PC-3 (cell line): ENCODE results near the gene ROR1.

ENCODE experiments used
- EZH2 ChIP-seq: fragments of 300-600 bp; sonication (generic); IDR thresholded peaks from one replicate; pipeline ENCODE4 v1.6.1; 2017; ENCODE audit warnings: antibody characterized with exemption, mild to moderate bottlenecking, low read length; ENCODE audit not compliant: unreplicated experiment
- TF ChIP-seq, protein P1 (sequence below): fragments of 300-600 bp; sonication (generic); conservative IDR thresholded peaks from 2 replicates; pipeline ENCODE4 v1.5.1; 2017; ENCODE audit warnings: antibody characterized with exemption, low read depth, mild to moderate bottlenecking, low read length

- TF ChIP-seq, protein P1, sequence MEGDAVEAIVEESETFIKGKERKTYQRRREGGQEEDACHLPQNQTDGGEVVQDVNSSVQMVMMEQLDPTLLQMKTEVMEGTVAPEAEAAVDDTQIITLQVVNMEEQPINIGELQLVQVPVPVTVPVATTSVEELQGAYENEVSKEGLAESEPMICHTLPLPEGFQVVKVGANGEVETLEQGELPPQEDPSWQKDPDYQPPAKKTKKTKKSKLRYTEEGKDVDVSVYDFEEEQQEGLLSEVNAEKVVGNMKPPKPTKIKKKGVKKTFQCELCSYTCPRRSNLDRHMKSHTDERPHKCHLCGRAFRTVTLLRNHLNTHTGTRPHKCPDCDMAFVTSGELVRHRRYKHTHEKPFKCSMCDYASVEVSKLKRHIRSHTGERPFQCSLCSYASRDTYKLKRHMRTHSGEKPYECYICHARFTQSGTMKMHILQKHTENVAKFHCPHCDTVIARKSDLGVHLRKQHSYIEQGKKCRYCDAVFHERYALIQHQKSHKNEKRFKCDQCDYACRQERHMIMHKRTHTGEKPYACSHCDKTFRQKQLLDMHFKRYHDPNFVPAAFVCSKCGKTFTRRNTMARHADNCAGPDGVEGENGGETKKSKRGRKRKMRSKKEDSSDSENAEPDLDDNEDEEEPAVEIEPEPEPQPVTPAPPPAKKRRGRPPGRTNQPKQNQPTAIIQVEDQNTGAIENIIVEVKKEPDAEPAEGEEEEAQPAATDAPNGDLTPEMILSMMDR, result no peak
- no peak for TF ChIP-seq EZH2
These were observed 270.2 kb downstream of the ROR1 start for GRCh38 chr1:64043976-64044375.
